H1 (cell line): ENCODE data around the gene GRAMD4. TPM values are rescaled to one million over a fixed set of nuclear protein-coding genes. Genes with fewer than 3 reads are reported as not detected.

ENCODE experiments used
- CTCF ChIA-PET: fragments of 300-600 bp; sonication (Branson Sonifier 250); formaldehyde crosslinking; loops from one replicate; lab custom pipeline; 2021; ENCODE audit not compliant: partially characterized antibody; lab: Charles Lee
- POLR2A ChIA-PET: fragments of 300-600 bp; sonication (Branson Sonifier 250); formaldehyde crosslinking; loops from one replicate; lab custom pipeline; 2021; ENCODE audit warnings: inconsistent platforms; ENCODE audit not compliant: partially characterized antibody; lab: Charles Lee
- DNase-seq, 2 experiments: peaks; one replicate each; pipeline versions ENCODE4 v3.0.0 to v3.0.0-alpha.2; 2010 to 2022; ENCODE audit warnings: low spot score in 2 of 2, low read depth in 1 of 2, mixed read lengths in 1 of 2
- FAIRE-seq: peaks from 2 replicates; lab custom pipeline; 2011; peaks lifted over from hg19 to GRCh38; lab: Jason Lieb, UNC
- H2AFZ ChIP-seq: 2 replicates; pipeline ENCODE4 v1.8.1; 2012; ENCODE audit warnings: low read length, inconsistent platforms
- H2AK5ac ChIP-seq: 2 replicates; pipeline ENCODE4 v1.6.1; 2013; ENCODE audit warnings: low read depth, low read length
- H2BK120ac ChIP-seq: replicated peaks from 2 replicates; pipeline ENCODE3; 2013; ENCODE audit warnings: low read depth, low read length, inconsistent platforms
- H2BK12ac ChIP-seq: 2 replicates; pipeline ENCODE4 v1.6.1; 2013; ENCODE audit warnings: low read depth, low read length
- H2BK15ac ChIP-seq: 2 replicates; pipeline ENCODE4 v1.6.1; 2013; ENCODE audit warnings: low read length
- H2BK20ac ChIP-seq: 2 replicates; pipeline ENCODE4 v1.6.1; 2013; ENCODE audit warnings: low read length
- H2BK5ac ChIP-seq: 2 replicates; pipeline ENCODE4 v1.6.1; 2013; ENCODE audit warnings: low read depth, low read length
- H3K14ac ChIP-seq: 2 replicates; pipeline ENCODE4 v1.6.1; 2013; ENCODE audit warnings: inconsistent platforms; ENCODE audit not compliant: insufficient read length
- H3K18ac ChIP-seq: 2 replicates; pipeline ENCODE4 v1.6.1; 2013; ENCODE audit warnings: low read length; ENCODE audit errors: extremely low read depth
- H3K23ac ChIP-seq: 2 replicates; pipeline ENCODE4 v1.6.1; 2013; ENCODE audit warnings: inconsistent platforms; ENCODE audit not compliant: insufficient read length
- H3K23me2 ChIP-seq: 2 replicates; pipeline ENCODE4 v1.6.1; 2013; ENCODE audit warnings: low read depth, low read length
- H3K27ac ChIP-seq: 2 replicates; pipeline ENCODE4 v1.6.1; 2011; ENCODE audit warnings: low read depth, low read length, inconsistent platforms
- H3K27me3 ChIP-seq, 4 experiments: replicated peaks in 1 of 4; 1 replicate in 1 of 4; 2 replicates in 3 of 4; pipeline versions ENCODE4 v1.6.1 to v1.8.1; 2011 to 2013; ENCODE audit warnings: low read length in 3 of 4, mild to moderate bottlenecking in 3 of 4, inconsistent platforms in 2 of 4, mixed read lengths in 2 of 4, moderate library complexity in 1 of 4; ENCODE audit not compliant: control insufficient read depth in 3 of 4, insufficient read depth in 3 of 4; ENCODE audit errors: extremely low read depth in 1 of 4
- H3K36me3 ChIP-seq, 4 experiments: 2 replicates each; pipeline versions ENCODE4 v1.6.1 to v1.8.1; 2011 to 2013; ENCODE audit warnings: mild to moderate bottlenecking in 4 of 4, low read length in 3 of 4, moderate library complexity in 2 of 4, control low read depth in 1 of 4, inconsistent platforms in 1 of 4; ENCODE audit not compliant: insufficient read depth in 4 of 4, control insufficient read depth in 2 of 4
- H3K4ac ChIP-seq: replicated peaks from 2 replicates; pipeline ENCODE3; 2013; ENCODE audit warnings: low read length, low read depth, mixed read lengths, inconsistent platforms; ENCODE audit not compliant: insufficient read length
- H3K4me1 ChIP-seq, 4 experiments: replicated peaks in 1 of 4; 1 replicate in 1 of 4; 2 replicates in 3 of 4; pipeline versions ENCODE4 v1.6.1 to v1.8.1; 2011 to 2013; ENCODE audit warnings: low read length in 3 of 4, inconsistent platforms in 2 of 4, mixed read lengths in 1 of 4; ENCODE audit not compliant: insufficient read depth in 4 of 4, control insufficient read depth in 3 of 4
- H3K4me2 ChIP-seq, 2 experiments: 2 replicates each; pipeline versions ENCODE4 v1.6.1 to v1.8.1; 2011 to 2013; ENCODE audit warnings: low read depth in 2 of 2, low read length in 2 of 2, control low read depth in 1 of 2, inconsistent platforms in 1 of 2, mild to moderate bottlenecking in 1 of 2; ENCODE audit not compliant: insufficient read depth in 1 of 2
- H3K4me3 ChIP-seq, 4 experiments: fragments of 200-600, 300-600 bp in 1 of 4; sonication (generic), shearing (Covaris generic), sonication (Bioruptor Twin) in 1 of 4; 2 replicates each; pipeline versions ENCODE4 v1.5.1 to v1.8.1; 2011 to 2016; ENCODE audit warnings: low read length in 4 of 4, low read depth in 3 of 4, control low read depth in 2 of 4, inconsistent platforms in 2 of 4, mild to moderate bottlenecking in 2 of 4, mixed read lengths in 1 of 4, moderate library complexity in 1 of 4; ENCODE audit not compliant: insufficient read depth in 2 of 4; ENCODE audit errors: extremely low read depth in 1 of 4
- H3K56ac ChIP-seq: replicated peaks from 2 replicates; pipeline ENCODE3; 2013; ENCODE audit warnings: low read depth, mild to moderate bottlenecking, mixed read lengths, low read length, inconsistent platforms; ENCODE audit not compliant: insufficient read length
- H3K79me1 ChIP-seq: 2 replicates; pipeline ENCODE4 v1.6.1; 2013; ENCODE audit warnings: low read depth, low read length, control low read depth
- H3K79me2 ChIP-seq, 2 experiments: 2 replicates each; pipeline versions ENCODE4 v1.6.1 to v1.8.1; 2012 to 2013; ENCODE audit warnings: low read length in 2 of 2, mild to moderate bottlenecking in 2 of 2, inconsistent platforms in 1 of 2; ENCODE audit not compliant: insufficient read depth in 2 of 2, control insufficient read depth in 1 of 2
- H3K9ac ChIP-seq, 4 experiments: replicated peaks in 1 of 4; 1 replicate in 1 of 4; 2 replicates in 3 of 4; pipeline versions ENCODE4 v1.6.1 to v1.8.1; 2011 to 2013; ENCODE audit warnings: low read depth in 3 of 4, low read length in 3 of 4, control low read depth in 2 of 4, mild to moderate bottlenecking in 2 of 4, moderate library complexity in 2 of 4, inconsistent platforms in 1 of 4; ENCODE audit errors: extremely low read depth in 1 of 4
- H3K9me3 ChIP-seq, 2 experiments: 2 replicates each; pipeline versions ENCODE4 v1.6.1 to v1.8.1; 2012 to 2013; ENCODE audit warnings: mild to moderate bottlenecking in 2 of 2, moderate library complexity in 2 of 2, control low read depth in 1 of 2, inconsistent platforms in 1 of 2, low read depth in 1 of 2, low read length in 1 of 2, mixed read lengths in 1 of 2; ENCODE audit not compliant: insufficient read depth in 2 of 2
- H4K20me1 ChIP-seq, 2 experiments: replicated peaks in 1 of 2; 2 replicates each; pipeline versions ENCODE3 to v1.8.1; 2011 to 2013; ENCODE audit warnings: inconsistent platforms in 2 of 2, low read length in 2 of 2, mild to moderate bottlenecking in 1 of 2; ENCODE audit not compliant: insufficient read depth in 2 of 2, control insufficient read depth in 1 of 2
- H4K5ac ChIP-seq: 2 replicates; pipeline ENCODE4 v1.6.1; 2013; ENCODE audit warnings: low read length, low read depth, mixed read lengths, inconsistent platforms; ENCODE audit not compliant: insufficient read length
- H4K8ac ChIP-seq: 2 replicates; pipeline ENCODE4 v1.8.0; 2013; ENCODE audit warnings: mild to moderate bottlenecking, moderate library complexity, low read length, inconsistent platforms; ENCODE audit not compliant: insufficient read depth; ENCODE audit errors: extremely low read depth
- H4K91ac ChIP-seq: replicated peaks from 2 replicates; pipeline ENCODE3; 2013; ENCODE audit warnings: low read length, mixed read lengths, inconsistent platforms; ENCODE audit not compliant: insufficient read length
- CHD2 ChIP-seq: IDR thresholded peaks from 2 replicates; pipeline ENCODE4 v1.6.1; 2012; ENCODE audit warnings: low read length, improper control_type of control experiment
- EGR1 ChIP-seq: IDR thresholded peaks from 2 replicates; pipeline ENCODE4 v1.6.1; 2011; ENCODE audit warnings: low read depth, low read length, borderline replicate concordance
- EP300 ChIP-seq, 2 experiments: IDR thresholded peaks; 1 replicate in 1 of 2; 2 replicates in 1 of 2; pipeline ENCODE4 v1.6.1; 2011 to 2012; ENCODE audit warnings: low read depth in 2 of 2, low read length in 2 of 2, mild to moderate bottlenecking in 2 of 2, borderline replicate concordance in 1 of 2, inconsistent platforms in 1 of 2, moderate library complexity in 1 of 2
- FOSL1 ChIP-seq: IDR thresholded peaks from 2 replicates; pipeline ENCODE4 v1.6.1; 2011; ENCODE audit warnings: mild to moderate bottlenecking, low read depth, low read length, moderate library complexity; ENCODE audit not compliant: insufficient read depth
- KDM1A ChIP-seq: fragments of 200-600, 300-600 bp; sonication (generic); IDR thresholded peaks from 2 replicates; pipeline ENCODE4 v1.7.1; 2016; ENCODE audit warnings: mild to moderate bottlenecking, low read length, borderline replicate concordance
- SP1 ChIP-seq: IDR thresholded peaks from 2 replicates; pipeline ENCODE4 v1.6.1; 2011; ENCODE audit warnings: low read depth, low read length
- SRF ChIP-seq: IDR thresholded peaks from 2 replicates; pipeline ENCODE4 v1.6.1; 2011; ENCODE audit warnings: mild to moderate bottlenecking, low read depth, low read length, moderate library complexity
- SUZ12 ChIP-seq: fragments of 200-600 bp; sonication (generic); IDR thresholded peaks from 2 replicates; pipeline ENCODE4 v1.6.1; 2012; ENCODE audit warnings: mild to moderate bottlenecking, inconsistent platforms, low read length, moderate library complexity, mixed read lengths
- TBP ChIP-seq: IDR thresholded peaks from 2 replicates; pipeline ENCODE4 v1.6.1; 2011; ENCODE audit warnings: low read depth, low read length, improper control_type of control experiment
- TCF12 ChIP-seq: IDR thresholded peaks from 2 replicates; pipeline ENCODE4 v1.6.1; 2011; ENCODE audit warnings: low read depth, mild to moderate bottlenecking, low read length
- WGBS, 2 experiments: shearing (Covaris generic) in 1 of 2; methylation state at CpG; one replicate each; pipeline versions ENCODE4 v1.1.6 to v1.1.7; 2013 to 2015; ENCODE audit warnings: low lambda C conversion rate in 2 of 2, mixed read lengths in 2 of 2, inconsistent platforms in 1 of 2, low coverage in 1 of 2, missing lambda C conversion rate in 1 of 2; ENCODE audit not compliant: insufficient replicate concordance in 2 of 2, insufficient coverage in 1 of 2, insufficient read length in 1 of 2; ENCODE audit errors: extremely low coverage in 1 of 2, missing lambda C conversion rate in 1 of 2; 5-methylcytosine and 5-hydroxymethylcytosine counted together
- polyA plus RNA-seq, 7 experiments: library from polyadenylated mRNA; depleted of rRNA in 3 of 7; stranded (reverse) in 5 of 7; unstranded in 2 of 7; fragments of >200 nt in 5 of 7; fragments of 200-250 nt in 2 of 7; gene quantifications; 1 replicate in 5 of 7; 2 replicates in 1 of 7; 4 replicates in 1 of 7; pipeline versions ENCODE4 v1.2.1 to v1.2.3, GENCODE V29; 2011 to 2013; ENCODE audit warnings: missing spikeins in 2 of 7, mixed read lengths in 2 of 7
- total RNA-seq: library from RNA; stranded (reverse); fragmentation: NEBNext Ultra II Directional; extraction: Animal tissue kit (Norgen Biotek cat#: 25700); gene quantifications from 2 replicates; pipeline ENCODE4 v1.2.1, GENCODE V29; 2021
- TF ChIP-seq, protein P1 (sequence below): IDR thresholded peaks from 2 replicates; pipeline ENCODE4 v1.6.1; 2012; ENCODE audit warnings: inconsistent platforms

Gene GRAMD4
- total and polyA plus RNA-seq, 2 of the 8 experiments (the other 6 are each of a cell fraction or from before 2014, with no cell fraction given): 7.9 to 25.6 TPM

GRCh38 chr22:46701262-46701661 is 81.1 kb downstream of the GRAMD4 start:
- Histone ChIP-seq H3K27me3 (no peaks in the 10 kb centered on the region), H3K9me3 (no peaks in the 10 kb centered on the region), H2BK15ac (no peak overlapping the region), H3K14ac (no peak overlapping the region), H3K4me3 (no peak overlapping the region), H4K91ac (no peak overlapping the region), H2BK120ac (no peak overlapping the region), H3K4ac (no peak overlapping the region), H4K8ac (no peak overlapping the region), H2AFZ (no peak overlapping the region), H3K9ac (no peak overlapping the region), H2BK5ac (no peak overlapping the region), H2BK12ac (no peak overlapping the region), H4K5ac (no peak overlapping the region), H2BK20ac (no peak overlapping the region), H3K56ac (no peak overlapping the region), H3K27ac (no peak overlapping the region), H3K23ac (no peak overlapping the region), H3K23me2 (no peaks in the 10 kb centered on the region), H3K79me1 (no peaks in the 10 kb centered on the region), H3K4me1 (no peaks in the 10 kb centered on the region), H3K79me2 (no peaks in the 10 kb centered on the region), H3K36me3 (peaks cover 0 to 29% (median 21%) of the 10 kb centered on the region in 4 experiments; a peak in 7 of 8 replicates), H2AK5ac (no peak overlapping the region), H3K18ac (no peak overlapping the region), H3K4me2 (no peak overlapping the region), H4K20me1 (peaks cover 1 to 8% of the 10 kb centered on the region in 2 experiments)
- WGBS, 2 experiments: 95% methylated on average over 31 of the region's 33 CpGs; no CpG with 5 or more reads in 1 of the 2 experiments
- DNase-seq (no peak), FAIRE-seq (no peak)
- CTCF ChIA-PET: no interaction called here
- TF ChIP-seq EGR1: no peak
- TF ChIP-seq SUZ12: no peak
- TF ChIP-seq TBP: no peak
- no peak for TF ChIP-seq SRF
- no peak for TF ChIP-seq FOSL1
- TF ChIP-seq, protein P1, sequence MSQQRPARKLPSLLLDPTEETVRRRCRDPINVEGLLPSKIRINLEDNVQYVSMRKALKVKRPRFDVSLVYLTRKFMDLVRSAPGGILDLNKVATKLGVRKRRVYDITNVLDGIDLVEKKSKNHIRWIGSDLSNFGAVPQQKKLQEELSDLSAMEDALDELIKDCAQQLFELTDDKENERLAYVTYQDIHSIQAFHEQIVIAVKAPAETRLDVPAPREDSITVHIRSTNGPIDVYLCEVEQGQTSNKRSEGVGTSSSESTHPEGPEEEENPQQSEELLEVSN: no peak
- no peak for TF ChIP-seq SP1
- TF ChIP-seq TCF12: no peak
- TF ChIP-seq CHD2: no peak
- TF ChIP-seq EP300 (IDR thresholded peaks at IDR 0.05; ENCODE audit: borderline replicate concordance in 1 of 2, low read depth in 2 of 2, low read length in 2 of 2): no peak
- TF ChIP-seq KDM1A: no peak
- POLR2A ChIA-PET: interaction anchor here (0.6 kb wide), 1 partner anchor 12 kb away, joined by 3 read pairs; no protein-coding TSS in a partner anchor
